IMR-90 (cell line): ENCODE data around the gene TAB2. TPM values are rescaled to one million over a fixed set of nuclear protein-coding genes. Genes with fewer than 3 reads are reported as not detected.
A peak's percentile ranks its signal among the peaks of the same experiment; 100 is the strongest.

ENCODE experiments used
- ATAC-seq: fragments of 200-7000 bp; cut with Tn5 transposase; 2 replicates; pipeline ENCODE4 v1.9.1; 2020; ENCODE audit warnings: low read depth, mild to moderate bottlenecking, moderate library complexity
- BruUV-seq: library from RNA; stranded (reverse); fragments of 400-500 nt; replicated peaks from 2 replicates; lab custom pipeline; 2021; lab: Mats Ljungman, UMichigan
- CTCF ChIA-PET: fragments of 300-600 bp; formaldehyde crosslinking; extraction: SDS; loops from one replicate; lab custom pipeline; 2021; ENCODE audit warnings: antibody characterized with exemption; lab: Yijun Ruan, JAX
- POLR2A ChIA-PET: fragments of 300-600 bp; sonication (Branson Sonifier 250); formaldehyde crosslinking; loops from one replicate; lab custom pipeline; 2022; ENCODE audit warnings: antibody characterized with exemption; ENCODE audit not compliant: unreplicated experiment; lab: Charles Lee
- DNase-seq: peaks from one replicate; pipeline ENCODE4 v3.0.0; 2013
- H2AFZ ChIP-seq: replicated peaks from 2 replicates; pipeline ENCODE3; 2013; ENCODE audit warnings: low read length, mild to moderate bottlenecking; ENCODE audit not compliant: poor library complexity
- H2AK5ac ChIP-seq: 2 replicates; pipeline ENCODE4 v1.6.1; 2013; ENCODE audit warnings: low read depth, low read length, inconsistent platforms
- H2AK9ac ChIP-seq: replicated peaks from 2 replicates; pipeline ENCODE3; 2013; ENCODE audit warnings: mild to moderate bottlenecking, low read depth, low read length, moderate library complexity; ENCODE audit not compliant: poor library complexity
- H2BK120ac ChIP-seq: 2 replicates; pipeline ENCODE4 v1.6.1; 2013; ENCODE audit warnings: low read depth, low read length, inconsistent platforms
- H2BK15ac ChIP-seq: 3 replicates; pipeline ENCODE4 v1.6.1; 2013; ENCODE audit warnings: low read depth, low read length, inconsistent platforms
- H2BK20ac ChIP-seq: 2 replicates; pipeline ENCODE4 v1.6.1; 2013; ENCODE audit warnings: low read depth, mild to moderate bottlenecking, inconsistent platforms, low read length, moderate library complexity
- H2BK5ac ChIP-seq: 2 replicates; pipeline ENCODE4 v1.6.1; 2013; ENCODE audit warnings: mild to moderate bottlenecking, low read depth, low read length, inconsistent platforms; ENCODE audit not compliant: poor library complexity, severe bottlenecking
- H3K14ac ChIP-seq: replicated peaks from 2 replicates; pipeline ENCODE4 v1.6.1; 2013; ENCODE audit warnings: low read depth, low read length, inconsistent platforms
- H3K18ac ChIP-seq: 2 replicates; pipeline ENCODE4 v1.6.1; 2013; ENCODE audit warnings: low read depth, low read length, control low read depth
- H3K23ac ChIP-seq: 2 replicates; pipeline ENCODE4 v1.6.1; 2013; ENCODE audit warnings: low read depth, low read length, inconsistent platforms
- H3K27ac ChIP-seq: 2 replicates; pipeline ENCODE4 v1.5.1; 2013; ENCODE audit warnings: mild to moderate bottlenecking, control low read depth, low read length; ENCODE audit not compliant: insufficient read depth
- H3K27me3 ChIP-seq: 2 replicates; pipeline ENCODE4 v1.6.1; 2013; ENCODE audit warnings: low read length; ENCODE audit not compliant: control insufficient read depth, insufficient read depth
- H3K36me3 ChIP-seq: 2 replicates; pipeline ENCODE4 v1.6.1; 2013; ENCODE audit warnings: low read length, mixed read lengths; ENCODE audit not compliant: control insufficient read depth, insufficient read depth
- H3K4ac ChIP-seq: 2 replicates; pipeline ENCODE4 v1.6.1; 2013; ENCODE audit warnings: low read depth, low read length, inconsistent platforms
- H3K4me1 ChIP-seq: 2 replicates; pipeline ENCODE4 v1.6.1; 2013; ENCODE audit warnings: low read length, mixed read lengths; ENCODE audit not compliant: control insufficient read depth, insufficient read depth
- H3K4me2 ChIP-seq: 2 replicates; pipeline ENCODE4 v1.6.1; 2013; ENCODE audit warnings: low read depth, mild to moderate bottlenecking, control low read depth, low read length, moderate library complexity
- H3K4me3 ChIP-seq: 2 replicates; pipeline ENCODE4 v1.5.1; 2013; ENCODE audit warnings: low read depth, mild to moderate bottlenecking, control low read depth, low read length, moderate library complexity; ENCODE audit not compliant: insufficient read depth
- H3K56ac ChIP-seq: 2 replicates; pipeline ENCODE4 v1.6.1; 2013; ENCODE audit warnings: low read length, inconsistent platforms; ENCODE audit not compliant: insufficient read depth; ENCODE audit errors: extremely low read depth
- H3K79me1 ChIP-seq, 2 experiments: 2 replicates each; pipeline ENCODE4 v1.6.1; 2013; ENCODE audit warnings: low read length in 2 of 2, inconsistent platforms in 1 of 2, low read depth in 1 of 2
- H3K9ac ChIP-seq: 2 replicates; pipeline ENCODE4 v1.6.1; 2013; ENCODE audit warnings: low read depth, low read length, control low read depth
- H3K9me1 ChIP-seq: 2 replicates; pipeline ENCODE4 v1.6.1; 2013; ENCODE audit warnings: low read length, inconsistent platforms; ENCODE audit not compliant: insufficient read depth
- H3K9me3 ChIP-seq: 2 replicates; pipeline ENCODE4 v1.6.1; 2013; ENCODE audit warnings: low read length; ENCODE audit not compliant: control insufficient read depth, insufficient read depth
- H4K20me1 ChIP-seq: 2 replicates; pipeline ENCODE4 v1.6.1; 2013; ENCODE audit warnings: low read length, inconsistent platforms; ENCODE audit not compliant: insufficient read depth
- H4K5ac ChIP-seq: 2 replicates; pipeline ENCODE4 v1.6.1; 2013; ENCODE audit warnings: mild to moderate bottlenecking, low read depth, low read length, control low read depth
- H4K8ac ChIP-seq, 2 experiments: 2 replicates each; pipeline ENCODE4 v1.6.1; 2013; ENCODE audit warnings: low read depth in 2 of 2, low read length in 2 of 2, control low read depth in 1 of 2, inconsistent platforms in 1 of 2
- H4K91ac ChIP-seq: 2 replicates; pipeline ENCODE4 v1.6.1; 2013; ENCODE audit warnings: low read depth, low read length, inconsistent platforms; ENCODE audit not compliant: insufficient read depth
- BHLHE40 ChIP-seq: fragments of 150-350 bp; IDR thresholded peaks from 2 replicates; pipeline ENCODE4 v1.6.1; 2016; ENCODE audit warnings: mild to moderate bottlenecking, low read depth, low read length
- CEBPB ChIP-seq: IDR thresholded peaks from 2 replicates; pipeline ENCODE4 v1.6.1; 2012; ENCODE audit warnings: low read depth, low read length, improper control_type of control experiment
- CHD1 ChIP-seq: IDR thresholded peaks from 2 replicates; pipeline ENCODE4 v1.6.1; 2012; ENCODE audit warnings: low read depth, low read length, improper control_type of control experiment
- CTCF ChIP-seq: conservative IDR thresholded peaks from 2 replicates; pipeline ENCODE4 v1.5.1; 2012; ENCODE audit warnings: mild to moderate bottlenecking, low read depth, low read length, improper control_type of control experiment
- ELK1 ChIP-seq: fragments of 150-350 bp; IDR thresholded peaks from 2 replicates; pipeline ENCODE4 v1.6.1; 2016; ENCODE audit warnings: low read depth, mild to moderate bottlenecking, low read length, moderate library complexity, borderline replicate concordance
- FOS ChIP-seq: fragments of 150-350 bp; IDR thresholded peaks from 2 replicates; pipeline ENCODE4 v1.6.1; 2016; ENCODE audit warnings: low read depth, low read length
- MAFK ChIP-seq: IDR thresholded peaks from 2 replicates; pipeline ENCODE4 v1.6.1; 2012; ENCODE audit warnings: low read depth, low read length, improper control_type of control experiment
- MXI1 ChIP-seq: IDR thresholded peaks from 2 replicates; pipeline ENCODE4 v1.6.1; 2012; ENCODE audit warnings: low read depth, mild to moderate bottlenecking, low read length, moderate library complexity, borderline replicate concordance
- NFE2L2 ChIP-seq: fragments of 150-350 bp; IDR thresholded peaks from 2 replicates; pipeline ENCODE4 v1.6.1; 2016; ENCODE audit warnings: low read depth, mild to moderate bottlenecking, low read length
- POLR2A ChIP-seq: IDR thresholded peaks from 2 replicates; pipeline ENCODE4 v1.6.1; 2012; ENCODE audit warnings: mild to moderate bottlenecking, low read depth, low read length
- RAD21 ChIP-seq: IDR thresholded peaks from 2 replicates; pipeline ENCODE4 v1.6.1; 2012; ENCODE audit warnings: low read length, improper control_type of control experiment
- RCOR1 ChIP-seq: IDR thresholded peaks from 2 replicates; pipeline ENCODE4 v1.6.1; 2012; ENCODE audit warnings: mild to moderate bottlenecking, low read length, improper control_type of control experiment; ENCODE audit not compliant: insufficient replicate concordance
- RFX5 ChIP-seq: IDR thresholded peaks from 2 replicates; pipeline ENCODE4 v1.8.0; 2012; ENCODE audit warnings: low read depth, mild to moderate bottlenecking, low read length, moderate library complexity
- USF2 ChIP-seq: fragments of 150-350 bp; IDR thresholded peaks from 2 replicates; pipeline ENCODE4 v1.6.1; 2017; ENCODE audit warnings: mild to moderate bottlenecking, antibody characterized with exemption, low read length, low read depth
- WGBS, 2 experiments: methylation state at CpG; one replicate each; pipeline versions ENCODE4 v1.1.5 to v1.1.7; 2013; ENCODE audit warnings: missing lambda C conversion rate in 2 of 2; ENCODE audit not compliant: insufficient read length in 1 of 2; ENCODE audit errors: extremely low coverage in 2 of 2; 5-methylcytosine and 5-hydroxymethylcytosine counted together
- dilution Hi-C: fragments of 300-500 bp; cut with HindIII; formaldehyde crosslinking; loops from one replicate; pipeline ENCODE4 v1.14.3; 2018; ENCODE audit warnings: low sequenced_read_pairs; ENCODE audit not compliant: unreplicated experiment
- in situ Hi-C: fragments of 300-500 bp; cut with MboI; formaldehyde crosslinking; loops from 3 replicates; pipeline ENCODE4 v1.14.3; 2019; ENCODE audit warnings: low sequenced_read_pairs, inconsistent platforms, mixed read lengths
- intact Hi-C: fragments of 100-400 bp; cut with micrococcal nuclease; formaldehyde crosslinking; loops from 2 replicates; pipeline ENCODE4 v1.10.0; 2022
- polyA plus RNA-seq, 3 experiments: library from polyadenylated mRNA; depleted of rRNA; stranded (reverse); fragments of >200 nt; gene quantifications; 2 replicates each; pipeline ENCODE4 v1.2.3, GENCODE V29; 2012; ENCODE audit warnings: low replicate concordance in 1 of 3
- total RNA-seq: library from RNA; depleted of rRNA; stranded (reverse); fragments of >200 nt; gene quantifications from 2 replicates; pipeline ENCODE4 v1.2.3, GENCODE V29; 2012

Gene TAB2
- total and polyA plus RNA-seq, 2 of the 4 experiments (the other 2 are of a cell fraction) = 20.8 to 25.3 TPM

GRCh38 chr6:149356081-149356750 is 38.7 kb downstream of the TAB2 start:
- Histone ChIP-seq H3K56ac (no peak overlapping the region), H3K4me2 (no peak overlapping the region), H2BK120ac (no peak overlapping the region), H4K20me1 (peaks cover 47% of the 10 kb centered on the region), H4K8ac (no peak overlapping the region), H3K14ac (no peak overlapping the region; the same call in 1 of the 2 replicates), H2AK5ac (no peak overlapping the region), H3K27me3 (no peaks in the 10 kb centered on the region), H2AK9ac (no peak overlapping the region), H3K36me3 (no peaks in the 10 kb centered on the region), H3K4me3 (no peak overlapping the region), H2AFZ (no peak overlapping the region), H3K18ac (no peak overlapping the region), H3K4me1 (no peaks in the 10 kb centered on the region), H3K27ac (no peak overlapping the region), H3K9me3 (no peaks in the 10 kb centered on the region), H3K9ac (no peak overlapping the region), H3K4ac (no peak overlapping the region), H3K23ac (0 out of 2 replicates have a peak overlapping the region, but pooled peaks have one; percentile 15), H4K5ac (no peak overlapping the region), H2BK20ac (no peak overlapping the region), H2BK5ac (no peak overlapping the region), H4K91ac (no peak overlapping the region), H3K79me1 (peaks cover 12 to 48% of the 10 kb centered on the region in 2 experiments), H2BK15ac (no peak overlapping the region), H3K9me1 (peaks cover 4% of the 10 kb centered on the region)
- POLR2A ChIA-PET = no interaction called here
- no TSS peak for BruUV-seq
- ATAC-seq (no peak), DNase-seq (no peak)
- WGBS, 2 experiments = 100% methylated on average over 1 of the region's 6 CpGs; no CpG with 5 or more reads in 1 of the 2 experiments
- dilution Hi-C loops = no loop called here
- TF ChIP-seq FOS (no peak), MAFK (no peak), RFX5 (no peak), POLR2A (no peak), CHD1 (no peak), BHLHE40 (no peak), ELK1 (no peak), CEBPB (no peak), CTCF (no peak), MXI1 (no peak), RAD21 (no peak), USF2 (no peak), NFE2L2 (no peak), RCOR1 (no peak)
- in situ Hi-C loops = no loop called here
- intact Hi-C loops = no loop called here
- CTCF ChIA-PET = no interaction called here
